DLD1 (cell line): ENCODE measurements around the gene ARHGAP26.

Experiments
- in situ Hi-C: cut with HindIII; loops from 2 replicates; pipeline ENCODE4 v1.10.0; 2017; ENCODE audit warnings: low sequenced_read_pairs

Gene ARHGAP26

DNA sequence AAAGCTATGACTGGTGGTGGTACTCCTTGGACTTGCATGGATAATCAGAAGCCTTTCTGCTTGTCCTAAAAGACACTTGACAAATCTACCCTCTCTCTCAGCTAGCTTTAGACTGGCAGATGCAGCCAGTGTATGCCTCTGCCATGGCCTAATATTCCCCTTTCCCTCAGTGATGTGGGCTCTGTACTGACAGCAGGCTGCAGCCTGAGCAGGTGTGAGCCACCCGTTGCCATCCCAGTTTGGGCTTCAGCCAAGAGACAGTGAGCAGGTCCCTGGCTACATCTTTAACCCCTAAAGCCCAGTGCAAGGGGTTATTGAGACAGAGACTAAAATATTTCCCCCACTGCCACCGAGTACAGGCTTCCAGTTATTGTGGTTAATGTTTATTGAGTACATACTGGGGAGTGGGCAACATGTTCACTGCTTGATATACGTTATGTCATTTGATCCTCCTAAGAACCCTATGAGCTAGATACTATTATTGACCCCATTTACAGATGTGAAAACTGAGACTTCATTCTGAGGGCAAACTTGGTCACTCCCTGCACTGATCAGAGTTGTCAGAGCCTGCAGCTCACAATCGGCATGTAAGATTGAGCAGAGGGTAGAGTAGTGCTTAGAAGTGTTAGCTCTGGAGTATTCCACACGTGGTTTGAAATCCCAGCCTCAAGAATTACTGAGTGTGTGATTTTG is 254.2 kb downstream of the ARHGAP26 start:
- in situ Hi-C loops, result no loop called here

DNA sequence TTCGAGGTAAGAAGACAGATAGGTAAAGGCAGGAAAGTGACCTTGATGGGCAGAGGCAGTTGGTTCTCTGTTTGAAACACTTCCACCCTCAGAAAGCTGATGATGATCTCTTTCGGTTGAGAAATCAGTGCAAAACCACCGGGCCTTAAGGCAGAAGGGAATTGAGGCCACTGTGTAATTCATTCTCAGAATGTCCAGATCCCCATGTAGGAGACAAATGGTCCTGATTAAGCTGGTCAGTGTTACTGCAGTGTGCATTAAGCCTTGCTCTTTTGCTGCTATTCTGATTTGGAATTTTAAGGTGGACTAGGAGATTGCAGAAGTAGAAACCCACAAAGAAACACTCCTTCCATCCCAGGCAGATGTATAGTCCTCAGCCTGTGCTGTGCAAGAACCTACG is 255.2 kb downstream of the ARHGAP26 start:
- in situ Hi-C loops, result no loop called here

DNA sequence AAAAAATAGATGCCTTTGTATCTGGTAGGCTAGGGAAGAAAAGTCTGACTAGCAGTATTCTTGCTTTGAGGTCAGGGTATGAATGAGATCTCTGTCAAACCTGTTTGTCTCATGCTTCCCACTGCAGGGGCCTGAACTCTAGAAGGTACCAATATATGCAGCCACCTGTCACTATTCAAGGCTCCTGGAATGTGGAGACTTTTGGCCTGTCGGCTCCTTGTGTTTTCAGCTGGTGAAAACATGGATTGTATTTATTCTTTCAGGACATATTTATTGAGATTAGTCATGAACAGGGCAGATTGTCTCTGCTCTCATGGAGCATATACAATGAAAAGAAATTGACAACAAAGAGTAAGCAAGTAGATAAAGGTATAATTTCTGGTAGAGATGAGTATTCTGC is 255.8 kb downstream of the ARHGAP26 start:
- in situ Hi-C loops, result no loop called here

DNA sequence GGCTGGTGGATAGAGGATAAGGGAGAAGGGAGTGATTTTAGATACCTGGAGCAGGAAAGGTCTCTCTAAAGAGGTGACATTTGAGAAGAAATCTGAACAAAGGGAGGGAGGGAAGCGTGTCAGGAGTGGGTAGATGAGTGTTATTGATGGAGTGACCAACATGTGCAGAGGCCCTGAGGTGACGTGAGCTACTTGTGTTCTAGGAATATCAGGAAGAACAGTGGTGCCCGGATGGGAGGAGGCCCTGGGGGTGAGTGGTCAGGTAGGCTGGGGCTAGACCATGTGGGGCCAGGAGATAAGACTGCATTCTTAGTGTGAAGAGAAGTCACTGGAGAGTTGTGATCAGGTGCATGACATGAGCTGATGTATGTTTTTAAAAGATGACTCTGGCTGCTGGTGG is 256.2 kb downstream of the ARHGAP26 start:
- in situ Hi-C loops, result no loop called here

DNA sequence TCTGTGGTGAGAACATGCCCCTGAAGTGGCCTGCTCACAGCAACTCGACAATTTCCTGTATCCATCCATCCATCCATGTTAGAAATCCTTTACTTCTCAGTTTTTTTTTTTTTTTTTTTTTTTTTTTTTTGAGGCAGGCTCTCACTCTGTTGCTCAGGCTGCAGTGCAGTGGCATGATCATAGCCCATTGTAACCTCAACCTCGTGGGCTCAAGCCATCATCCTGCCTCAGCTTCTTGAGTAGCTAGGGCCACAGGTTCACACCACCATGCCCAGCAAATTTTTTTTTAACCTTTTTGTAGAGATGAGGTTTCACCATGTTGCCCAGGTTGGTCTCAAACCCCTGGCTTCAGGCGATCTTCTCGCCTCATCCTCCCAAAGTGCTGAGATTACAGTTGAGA is 259.1 kb downstream of the ARHGAP26 start:
- in situ Hi-C loops, result no loop called here

DNA sequence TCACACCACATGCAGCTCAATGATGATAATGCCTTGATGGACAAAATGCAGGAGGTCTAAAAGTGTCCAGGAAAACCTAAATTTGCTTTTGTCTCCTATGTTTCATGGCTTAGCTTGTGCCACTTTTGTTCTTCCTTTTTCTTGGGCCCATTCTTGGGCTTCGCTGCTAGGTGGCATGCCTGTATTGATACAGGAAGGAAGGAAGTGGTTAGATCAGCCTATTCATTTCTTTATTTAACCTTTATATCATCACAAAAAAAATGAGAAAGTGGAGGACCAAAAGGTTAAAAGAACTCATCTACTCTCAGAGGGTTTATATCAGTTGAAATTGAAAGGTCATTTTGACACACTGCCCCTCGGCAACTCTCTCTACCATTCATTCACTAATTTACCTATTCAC is 260.2 kb downstream of the ARHGAP26 start:
- in situ Hi-C loops, result no loop called here

DNA sequence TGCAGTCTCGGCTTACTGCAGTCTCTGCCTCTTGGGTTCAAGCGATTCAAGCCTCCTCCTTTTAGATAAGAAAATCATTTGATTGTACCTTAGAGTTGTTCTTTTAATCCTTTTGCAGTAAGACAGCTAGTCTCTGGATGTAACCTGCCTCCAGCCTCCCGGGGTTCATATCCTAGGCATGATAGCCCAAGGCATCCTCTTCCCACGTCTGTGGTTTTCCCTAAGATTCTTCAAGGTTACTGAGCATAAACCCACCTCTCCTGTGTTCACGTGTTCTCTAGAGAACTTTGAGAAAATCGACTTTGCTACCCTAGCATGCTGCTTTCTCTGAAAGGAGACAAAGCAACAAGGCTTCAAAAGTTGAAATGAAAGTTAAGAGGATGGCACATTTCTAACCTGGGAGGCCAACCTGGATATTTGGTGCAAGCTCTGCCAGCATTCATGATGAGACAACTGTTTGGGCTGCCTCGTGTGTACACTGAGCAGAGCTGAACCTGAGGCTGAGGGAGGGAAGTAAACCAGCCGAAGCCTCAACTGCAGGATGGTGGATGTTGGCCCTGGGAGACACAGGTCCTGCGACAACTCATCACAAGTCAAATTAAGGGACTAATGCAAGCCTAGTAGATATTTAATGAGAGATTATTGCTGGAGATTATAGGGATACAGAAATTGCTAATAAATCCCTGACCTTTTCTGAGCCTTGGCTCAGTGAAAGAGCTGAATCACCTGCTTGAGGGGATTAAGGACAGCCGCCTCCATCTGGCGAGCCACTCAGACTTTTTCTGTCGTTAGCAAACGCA is 261.8 kb downstream of the ARHGAP26 start:
- in situ Hi-C loops, result no loop called here

DNA sequence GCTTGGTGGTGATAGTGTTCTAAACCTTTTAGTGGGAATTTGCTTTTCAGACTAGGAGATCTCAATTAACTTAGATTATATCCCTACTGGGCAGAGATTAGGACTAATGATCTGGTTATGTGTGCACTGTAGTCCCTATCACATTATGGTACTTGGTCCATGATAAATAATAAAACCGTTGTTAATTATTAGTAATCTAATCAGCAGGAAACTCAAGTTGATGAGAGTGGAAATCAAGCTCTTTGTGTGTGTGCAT is 262.3 kb downstream of the ARHGAP26 start:
- in situ Hi-C loops, result no loop called here

DNA sequence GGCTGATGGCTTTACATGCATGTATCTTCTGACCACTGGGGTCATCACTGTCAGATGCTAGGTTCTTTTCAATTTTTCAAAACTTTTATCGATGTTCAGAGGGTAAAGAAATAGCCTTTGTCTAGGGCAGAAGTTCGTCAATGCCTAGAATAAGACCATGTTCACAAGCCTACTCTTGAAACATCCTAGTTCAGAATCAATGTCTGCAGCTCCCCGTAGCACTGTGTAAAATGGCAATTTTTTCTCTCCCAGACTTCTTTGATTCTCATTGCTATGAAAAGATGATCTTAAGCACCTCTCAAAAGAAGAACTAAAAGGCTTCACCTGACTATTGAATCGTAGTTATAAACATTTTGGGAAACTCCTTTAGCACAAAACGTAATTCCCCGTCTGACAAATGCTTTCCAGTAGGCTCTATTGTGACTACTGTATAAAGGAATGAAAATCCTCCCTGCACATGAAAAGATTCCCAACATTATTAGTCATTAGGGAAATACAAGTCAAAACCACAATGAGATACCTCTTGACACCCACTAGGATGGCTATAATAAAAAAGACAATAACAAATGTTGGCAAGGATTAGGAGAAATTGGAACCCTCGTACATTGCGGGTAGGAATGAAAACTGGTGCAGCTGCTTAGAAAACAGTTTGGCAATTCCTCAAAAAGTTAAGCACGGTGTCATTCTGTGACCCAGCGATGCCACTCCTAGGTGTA is 263.5 kb downstream of the ARHGAP26 start:
- in situ Hi-C loops, result no loop called here

DNA sequence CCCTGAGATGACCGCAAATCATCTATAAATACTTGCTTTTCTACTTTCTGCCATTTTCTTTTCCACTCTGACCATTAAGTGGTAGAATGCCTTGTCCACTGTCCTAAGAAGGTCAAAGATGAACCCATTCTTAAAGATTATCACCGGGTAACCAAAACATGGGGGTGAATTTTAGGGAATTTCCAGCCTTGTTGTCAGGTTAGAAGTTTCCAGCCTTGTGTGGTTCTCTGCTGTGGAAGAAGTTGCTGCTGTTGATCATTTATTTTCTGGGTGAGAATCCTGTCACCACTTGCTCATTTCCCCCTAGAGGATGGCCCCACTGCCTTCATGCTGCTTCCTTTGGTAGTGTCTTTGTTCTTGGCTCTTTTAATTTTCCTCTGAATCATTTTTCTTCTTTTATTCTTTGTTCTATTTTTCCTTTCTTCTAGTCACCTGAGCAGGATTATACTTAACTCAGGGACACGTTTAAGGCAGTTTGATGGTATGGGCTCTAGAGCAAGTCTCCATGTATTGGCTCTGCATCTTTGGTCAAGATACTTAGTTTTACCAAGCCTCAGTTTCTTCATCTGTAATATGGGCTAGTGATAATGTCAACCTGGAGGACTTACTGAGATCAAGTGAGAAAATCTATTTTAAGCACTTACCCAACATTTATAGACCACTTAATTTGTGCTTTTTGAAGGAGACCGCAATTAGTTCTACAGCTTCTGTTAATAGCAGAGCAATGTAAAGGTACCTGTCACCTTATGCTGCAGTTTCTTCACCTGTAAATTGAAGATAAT is 266.2 kb downstream of the ARHGAP26 start:
- in situ Hi-C loops, result no loop called here

DNA sequence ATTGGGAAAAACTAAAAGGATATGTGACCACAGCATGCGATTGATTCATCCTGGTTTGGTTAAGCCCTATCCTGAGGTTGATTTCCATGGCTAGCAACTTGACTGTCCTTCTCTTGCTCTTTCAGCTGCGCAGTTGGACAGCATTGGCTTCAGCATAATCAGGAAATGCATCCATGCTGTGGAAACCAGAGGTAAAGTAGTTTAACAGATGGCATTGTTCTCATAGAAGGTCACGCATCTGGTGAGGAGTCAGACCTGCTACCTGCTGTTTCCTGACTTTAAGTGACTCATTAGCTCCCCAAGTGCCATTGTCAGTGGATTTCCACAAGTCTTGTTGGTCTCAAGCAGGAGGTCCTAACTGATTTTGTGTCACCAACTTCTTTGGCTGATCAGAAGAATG is 266.9 kb downstream of the ARHGAP26 start:
- in situ Hi-C loops, result no loop called here

DNA sequence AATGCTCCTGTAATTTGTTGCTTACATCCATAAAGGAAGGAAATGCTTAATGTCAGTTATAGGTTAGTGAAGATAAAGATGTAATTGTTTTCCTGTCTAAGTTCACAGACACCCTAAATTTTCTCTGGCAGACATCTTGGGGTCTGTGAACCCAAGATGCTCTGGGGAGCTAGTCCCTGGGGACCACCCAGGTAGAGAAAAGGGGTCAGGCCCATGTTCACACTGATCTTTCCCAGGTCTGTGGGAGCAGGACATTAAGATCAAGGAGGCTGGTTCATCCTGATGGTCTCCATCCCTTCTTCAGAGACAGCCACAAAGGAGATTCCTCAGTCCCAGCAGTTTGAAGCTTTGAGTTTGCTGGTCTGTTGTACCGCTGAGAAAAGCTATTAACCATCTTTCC is 267.5 kb downstream of the ARHGAP26 start:
- in situ Hi-C loops, result no loop called here

DNA sequence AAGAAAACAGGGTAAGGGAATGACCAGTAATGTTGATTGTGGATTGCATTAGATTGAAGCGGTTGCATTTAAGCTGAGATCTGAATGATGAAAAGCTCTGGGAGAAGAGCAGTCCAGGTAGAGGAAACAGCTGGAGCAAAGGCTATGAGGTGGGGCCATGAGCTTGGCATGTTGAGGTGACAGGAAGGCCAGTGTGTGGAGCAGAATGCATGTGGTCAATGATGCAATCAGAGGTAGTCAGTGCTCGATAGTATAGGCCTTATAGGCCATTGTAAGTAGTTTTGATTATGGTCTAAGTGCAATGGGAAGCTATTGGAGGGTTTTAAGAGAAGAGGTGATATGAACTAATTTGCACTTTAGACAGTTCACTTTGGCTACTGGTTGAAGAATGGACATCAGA is 270.4 kb downstream of the ARHGAP26 start:
- in situ Hi-C loops, result no loop called here

DNA sequence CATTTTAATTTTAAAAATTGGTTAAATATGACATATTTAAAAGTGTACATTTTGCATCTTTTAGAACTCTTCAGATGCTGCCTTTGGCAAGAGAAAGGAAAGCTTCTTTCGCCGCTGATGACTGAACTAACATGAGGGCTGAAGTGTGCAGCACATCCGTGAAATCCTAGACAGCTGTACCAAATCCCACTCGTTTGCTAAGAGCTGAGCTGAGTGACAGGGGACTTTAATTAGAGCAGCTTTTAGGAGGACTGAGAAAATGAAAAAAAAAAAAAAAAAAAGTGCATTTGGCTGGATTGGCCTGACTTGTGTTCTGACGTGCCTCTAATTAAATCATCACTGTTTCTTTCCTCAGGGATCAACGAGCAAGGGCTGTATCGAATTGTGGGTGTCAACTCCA is 271.3 kb downstream of the ARHGAP26 start:
- in situ Hi-C loops, result no loop called here

DNA sequence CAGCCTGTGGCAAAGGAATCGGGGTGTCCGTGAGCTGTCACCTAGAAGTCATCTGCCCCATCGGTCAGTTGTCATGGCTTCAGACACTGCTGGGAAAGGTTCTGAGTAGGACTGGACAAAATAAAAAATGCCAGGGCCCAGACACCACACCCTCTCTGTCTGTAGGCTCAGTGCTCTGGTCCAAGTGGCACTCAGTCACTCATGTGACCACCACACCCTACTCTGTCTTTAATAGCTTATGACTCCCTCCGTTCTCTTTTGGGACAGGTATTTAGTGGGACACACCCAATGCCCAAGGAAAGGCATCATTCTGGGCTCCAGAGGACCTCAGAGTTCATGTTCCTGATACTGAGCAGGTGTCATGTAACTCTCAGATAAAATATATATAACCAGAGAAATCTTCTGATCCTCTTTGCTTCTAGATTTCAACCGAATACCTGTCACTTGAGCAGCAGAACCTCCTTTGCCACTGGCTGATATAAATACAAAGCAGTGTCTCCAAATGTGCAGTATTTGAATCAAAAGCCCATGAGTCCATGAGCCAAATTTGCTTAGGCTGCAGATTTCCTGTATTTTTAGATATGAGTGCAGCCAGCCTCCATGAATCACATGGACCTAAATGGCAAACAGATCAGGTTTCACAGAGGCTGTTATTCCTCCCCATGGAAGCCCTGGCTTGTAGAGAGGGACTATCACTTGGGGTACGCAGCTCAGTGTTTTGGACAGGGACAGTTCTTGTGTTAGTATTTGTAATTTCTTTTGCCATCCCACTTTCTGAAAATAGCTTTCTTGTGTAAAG is 272.0 kb downstream of the ARHGAP26 start:
- in situ Hi-C loops, result no loop called here

DNA sequence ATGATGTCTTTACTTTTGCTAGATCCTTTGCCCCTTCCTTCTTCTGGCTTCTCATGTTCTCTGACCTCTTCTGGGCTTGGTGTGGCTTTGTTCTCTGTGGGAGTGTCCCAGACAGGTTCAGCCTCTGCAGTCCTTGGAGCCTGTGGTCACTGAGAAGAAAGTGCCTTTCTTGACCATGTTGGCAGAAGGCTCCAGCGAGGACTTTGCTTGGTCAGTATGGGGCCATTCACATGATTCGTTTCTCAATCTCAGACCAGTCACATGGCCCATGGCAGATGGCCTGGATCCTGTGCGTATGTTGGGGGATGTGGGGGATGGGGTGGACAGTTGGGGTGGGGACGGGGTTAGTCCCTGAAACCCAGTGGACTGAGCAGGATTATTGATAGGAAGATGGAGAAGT is 274.1 kb downstream of the ARHGAP26 start:
- in situ Hi-C loops, result no loop called here

DNA sequence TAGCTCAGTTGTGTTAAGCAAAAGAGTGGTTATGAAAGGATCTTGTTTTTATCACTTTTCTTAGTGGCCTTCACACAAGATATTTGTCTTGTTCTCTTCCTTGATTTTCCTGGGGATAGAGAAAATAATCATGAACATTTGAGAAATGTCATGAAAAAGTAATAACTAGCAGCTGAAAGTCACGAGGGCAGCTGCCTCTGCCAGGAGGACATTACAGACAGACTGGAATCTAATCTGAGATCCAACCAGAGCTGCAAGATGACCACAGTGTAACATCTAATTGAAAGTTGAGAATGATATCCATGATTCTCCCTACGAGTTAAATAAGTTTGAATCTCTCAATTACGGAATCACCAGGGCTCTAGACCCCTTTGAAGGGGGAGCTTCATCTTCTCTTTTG is 274.9 kb downstream of the ARHGAP26 start:
- in situ Hi-C loops, result no loop called here

DNA sequence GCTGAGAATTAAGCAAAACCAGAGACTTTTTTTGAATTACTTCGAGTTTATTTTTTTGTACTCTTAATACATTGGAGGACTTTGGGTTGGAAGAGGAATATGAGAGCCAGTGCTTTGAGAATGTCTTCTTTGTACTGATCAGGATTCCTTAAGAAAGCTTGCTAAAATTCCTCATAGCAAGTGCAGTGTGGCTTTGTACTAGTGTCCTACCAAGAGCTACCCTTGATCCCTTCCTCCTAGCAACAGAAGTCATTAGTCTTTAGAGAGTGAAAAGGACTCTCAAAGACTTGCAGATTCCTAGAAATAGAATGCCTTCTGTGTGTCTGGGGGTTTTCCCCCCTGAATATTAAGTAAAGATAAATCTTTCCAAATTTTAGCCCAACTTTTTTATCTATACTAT is 276.1 kb downstream of the ARHGAP26 start:
- in situ Hi-C loops, result no loop called here

DNA sequence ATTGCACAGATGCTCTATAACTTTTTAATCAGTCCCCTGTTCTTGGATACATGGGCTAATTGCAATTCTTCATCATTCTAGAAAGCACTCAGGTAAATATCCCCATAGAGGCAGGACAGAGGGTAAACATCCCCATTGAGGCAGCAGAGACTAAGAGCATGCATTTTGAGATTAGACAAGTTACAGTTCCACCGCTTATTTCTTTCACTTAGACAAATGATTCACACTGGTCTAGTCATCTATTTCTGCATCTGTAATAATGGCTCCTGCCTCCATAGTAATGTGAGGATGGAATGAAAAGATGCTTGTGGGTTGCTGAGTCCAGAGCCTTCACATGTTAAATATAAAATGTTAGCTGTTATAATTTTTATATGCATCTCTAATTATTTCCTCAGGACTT is 276.9 kb downstream of the ARHGAP26 start:
- in situ Hi-C loops, result no loop called here

DNA sequence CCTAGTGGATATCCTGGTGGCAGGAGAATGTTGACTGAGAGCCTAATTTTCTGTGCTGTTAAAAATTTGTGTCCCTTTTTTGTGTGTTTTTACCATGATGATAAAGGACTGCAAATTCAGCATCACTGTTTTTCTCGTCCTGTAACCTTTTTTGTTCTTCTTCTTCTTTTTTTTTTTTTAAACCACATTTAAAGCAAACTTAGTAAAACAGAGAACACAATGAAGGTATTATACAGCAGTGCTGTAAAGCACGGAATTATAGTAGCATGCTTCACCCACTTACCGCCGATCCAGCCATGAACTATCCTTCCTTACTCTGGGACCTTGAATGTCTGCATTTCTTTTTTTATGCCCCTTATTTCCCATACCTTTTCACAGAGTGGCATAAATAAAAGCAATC is 280.0 kb downstream of the ARHGAP26 start:
- in situ Hi-C loops, result no loop called here
